Keratinocyte (primary cell): ENCODE measurements around the gene IKZF1. TPM values are rescaled to one million over a fixed set of nuclear protein-coding genes. Genes with fewer than 3 reads are reported as not detected.

ENCODE experiments used
- DNase-seq: peaks from one replicate; pipeline ENCODE4 v3.0.0-alpha.2; 2011; ENCODE audit warnings: low read depth, missing footprints, low spot score
- FAIRE-seq: peaks from 2 replicates; lab custom pipeline; 2011; peaks lifted over from hg19 to GRCh38; lab: Jason Lieb, UNC
- H2AFZ ChIP-seq: 2 replicates; pipeline ENCODE4 v1.6.0; 2012; ENCODE audit warnings: low read length, control low read depth, inconsistent platforms; ENCODE audit not compliant: control insufficient read depth
- H3K27ac ChIP-seq: 2 replicates; pipeline ENCODE4 v1.5.1; 2011; ENCODE audit warnings: low read length; ENCODE audit not compliant: control insufficient read depth, insufficient read depth
- H3K27me3 ChIP-seq: 3 replicates; pipeline ENCODE4 v1.6.0; 2011; ENCODE audit warnings: low read length; ENCODE audit not compliant: control insufficient read depth, insufficient read depth; ENCODE audit errors: extremely low read depth
- H3K36me3 ChIP-seq, 2 experiments: 2 replicates in 1 of 2; 3 replicates in 1 of 2; pipeline ENCODE4 v1.5.1; 2011; ENCODE audit warnings: low read length in 2 of 2, mild to moderate bottlenecking in 1 of 2; ENCODE audit not compliant: control insufficient read depth in 2 of 2, insufficient read depth in 2 of 2; ENCODE audit errors: extremely low read depth in 1 of 2
- H3K4me1 ChIP-seq: 3 replicates; pipeline ENCODE4 v1.5.1; 2011; ENCODE audit warnings: low read length; ENCODE audit not compliant: control insufficient read depth, insufficient read depth; ENCODE audit errors: extremely low read depth
- H3K4me2 ChIP-seq: 3 replicates; pipeline ENCODE4 v1.6.0; 2011; ENCODE audit warnings: low read depth, low read length; ENCODE audit not compliant: control insufficient read depth, insufficient read depth; ENCODE audit errors: extremely low read depth
- H3K4me3 ChIP-seq, 3 experiments: fragments of 200-600 bp in 1 of 3; sonication (generic) in 1 of 3; 2 replicates in 2 of 3; 3 replicates in 1 of 3; pipeline ENCODE4 v1.5.1; 2011 to 2016; ENCODE audit warnings: low read length in 3 of 3, mild to moderate bottlenecking in 3 of 3, control low read depth in 2 of 3, inconsistent platforms in 1 of 3, low read depth in 1 of 3, mixed read lengths in 1 of 3, mixed run types in 1 of 3, moderate library complexity in 1 of 3; ENCODE audit not compliant: control insufficient read depth in 2 of 3, insufficient read depth in 2 of 3; ENCODE audit errors: extremely low read depth in 1 of 3
- H3K79me2 ChIP-seq: 2 replicates; pipeline ENCODE4 v1.6.0; 2012; ENCODE audit warnings: low read length; ENCODE audit not compliant: control insufficient read depth, insufficient read depth
- H3K9ac ChIP-seq: 3 replicates; pipeline ENCODE4 v1.6.0; 2011; ENCODE audit warnings: low read length; ENCODE audit not compliant: control insufficient read depth, insufficient read depth; ENCODE audit errors: extremely low read depth
- H3K9me1 ChIP-seq: 3 replicates; pipeline ENCODE4 v1.6.0; 2011; ENCODE audit warnings: low read length; ENCODE audit not compliant: control insufficient read depth, insufficient read depth; ENCODE audit errors: extremely low read depth
- H3K9me3 ChIP-seq: 2 replicates; pipeline ENCODE4 v1.5.1; 2012; ENCODE audit warnings: low read depth, low read length; ENCODE audit not compliant: control insufficient read depth
- H4K20me1 ChIP-seq: 3 replicates; pipeline ENCODE4 v1.6.0; 2011; ENCODE audit warnings: low read length; ENCODE audit not compliant: control insufficient read depth, insufficient read depth; ENCODE audit errors: extremely low read depth
- EZH2 ChIP-seq: IDR thresholded peaks from one replicate; pipeline ENCODE4 v1.6.1; 2012; ENCODE audit warnings: inconsistent platforms, mild to moderate bottlenecking, low read length, moderate library complexity
- dilution Hi-C: fragments of 300-500 bp; cut with MboI; formaldehyde crosslinking; loops from one replicate; pipeline ENCODE4 v1.7.0; 2020; ENCODE audit warnings: low sequenced_read_pairs; ENCODE audit not compliant: extremely low pct_ligation_motif_present
- polyA plus RNA-seq, 5 experiments: library from polyadenylated mRNA; depleted of rRNA in 3 of 5; stranded (reverse) in 3 of 5; stranded (forward) in 1 of 5; unstranded in 1 of 5; fragments of >200 nt; gene quantifications; 1 replicate in 1 of 5; 2 replicates in 3 of 5; 3 replicates in 1 of 5; pipeline versions ENCODE4 v1.2.1 to v1.2.3, GENCODE V29; 2011 to 2012; ENCODE audit warnings: missing spikeins in 2 of 5, low read depth in 1 of 5, low replicate concordance in 1 of 5
- TF ChIP-seq, protein P1 (sequence below), 3 experiments: IDR thresholded peaks in 1 of 3; conservative IDR thresholded peaks in 1 of 3; optimal IDR thresholded peaks in 1 of 3; 2 replicates in 2 of 3; 3 replicates in 1 of 3; pipeline versions ENCODE3 to v1.5.1; 2011; ENCODE audit warnings: low read length in 3 of 3, mild to moderate bottlenecking in 3 of 3, moderate library complexity in 2 of 3, control low read depth in 1 of 3, inconsistent platforms in 1 of 3; ENCODE audit not compliant: insufficient read depth in 2 of 3; ENCODE audit errors: extremely low read depth in 1 of 3

IKZF1 gene
- polyA plus RNA-seq, 1 donor (not counting 4 experiments of a cell fraction or from before 2014, with no cell fraction given) = not detected

DNA sequence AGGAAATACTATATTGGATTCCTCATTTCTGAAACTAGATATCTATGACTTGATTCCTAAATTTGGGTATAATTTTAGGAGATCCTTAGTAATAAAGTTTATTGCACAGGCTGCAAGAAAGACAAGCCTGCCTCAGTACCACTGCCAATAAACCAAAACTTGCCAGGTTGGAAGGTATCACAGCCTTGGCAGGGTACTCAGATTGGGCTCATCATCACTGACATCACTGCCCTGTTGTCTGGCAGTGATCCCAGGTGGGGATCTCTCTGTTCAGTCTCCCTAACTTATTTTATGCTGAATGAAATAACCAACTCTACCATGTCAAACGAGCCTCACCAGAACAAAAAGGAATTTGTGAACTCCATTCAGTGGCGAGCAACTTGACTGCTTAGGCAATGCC is 126.8 kb downstream of the IKZF1 start:
- H3K27ac ChIP-seq = no peak overlapping the region
- DNase-seq (no peak), FAIRE-seq (no peak)
- H3K79me2 ChIP-seq = no peaks in the 10 kb centered on the region
- peaks cover 6% of the 10 kb centered on the region for H3K4me1 ChIP-seq
- H3K9ac ChIP-seq = no peak overlapping the region
- no peaks in the 10 kb centered on the region for H3K9me3 ChIP-seq
- no peaks in the 10 kb centered on the region for H4K20me1 ChIP-seq
- H3K9me1 ChIP-seq = no peaks in the 10 kb centered on the region
- no peak overlapping the region for H2AFZ ChIP-seq
- TF ChIP-seq, protein P1, sequence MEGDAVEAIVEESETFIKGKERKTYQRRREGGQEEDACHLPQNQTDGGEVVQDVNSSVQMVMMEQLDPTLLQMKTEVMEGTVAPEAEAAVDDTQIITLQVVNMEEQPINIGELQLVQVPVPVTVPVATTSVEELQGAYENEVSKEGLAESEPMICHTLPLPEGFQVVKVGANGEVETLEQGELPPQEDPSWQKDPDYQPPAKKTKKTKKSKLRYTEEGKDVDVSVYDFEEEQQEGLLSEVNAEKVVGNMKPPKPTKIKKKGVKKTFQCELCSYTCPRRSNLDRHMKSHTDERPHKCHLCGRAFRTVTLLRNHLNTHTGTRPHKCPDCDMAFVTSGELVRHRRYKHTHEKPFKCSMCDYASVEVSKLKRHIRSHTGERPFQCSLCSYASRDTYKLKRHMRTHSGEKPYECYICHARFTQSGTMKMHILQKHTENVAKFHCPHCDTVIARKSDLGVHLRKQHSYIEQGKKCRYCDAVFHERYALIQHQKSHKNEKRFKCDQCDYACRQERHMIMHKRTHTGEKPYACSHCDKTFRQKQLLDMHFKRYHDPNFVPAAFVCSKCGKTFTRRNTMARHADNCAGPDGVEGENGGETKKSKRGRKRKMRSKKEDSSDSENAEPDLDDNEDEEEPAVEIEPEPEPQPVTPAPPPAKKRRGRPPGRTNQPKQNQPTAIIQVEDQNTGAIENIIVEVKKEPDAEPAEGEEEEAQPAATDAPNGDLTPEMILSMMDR (optimal IDR thresholded peaks at IDR 0.05 in 1 of 3, IDR thresholded peaks at IDR 0.05 in 1 of 3, conservative IDR thresholded peaks at IDR 0.05 in 1 of 3; ENCODE audit: extremely low read depth in 1 of 3, insufficient read depth in 2 of 3, low read length in 3 of 3) = no peak
- TF ChIP-seq EZH2 = no peak
- no peak overlapping the region for H3K4me3 ChIP-seq
- dilution Hi-C loops = no loop called here
- no peaks in the 10 kb centered on the region for H3K27me3 ChIP-seq
- no peaks in the 10 kb centered on the region for H3K36me3 ChIP-seq
- no peak overlapping the region for H3K4me2 ChIP-seq

DNA sequence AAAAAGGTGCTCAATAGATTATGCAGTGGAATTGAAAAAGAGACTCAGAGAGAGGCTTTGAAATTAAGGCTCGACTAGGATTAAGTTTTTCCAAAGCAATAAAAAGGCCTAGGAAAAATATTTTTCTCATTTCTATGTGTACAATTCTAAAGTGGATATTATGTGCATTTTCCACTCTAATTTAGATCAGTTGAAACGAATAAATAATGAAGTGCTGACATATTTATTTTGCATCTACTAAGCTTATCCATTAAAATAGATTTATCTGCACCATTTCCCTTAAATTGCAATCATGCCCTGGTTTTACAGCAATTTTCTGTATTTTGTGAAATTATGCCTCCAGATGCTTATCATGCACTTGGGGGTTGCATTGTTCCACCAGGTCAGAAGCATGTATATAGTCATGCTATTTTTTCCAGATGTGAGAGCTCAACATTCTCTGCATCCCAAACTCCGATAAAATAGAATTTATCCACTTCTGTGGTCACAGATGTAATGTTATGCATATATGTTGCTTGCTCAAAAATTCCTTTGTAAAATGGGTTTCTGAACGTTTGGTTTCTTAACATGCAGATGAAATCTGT is 127.3 kb downstream of the IKZF1 start:
- no peak overlapping the region for H2AFZ ChIP-seq
- H3K9ac ChIP-seq = no peak overlapping the region
- H3K27ac ChIP-seq = no peak overlapping the region
- H3K4me2 ChIP-seq = no peak overlapping the region
- H3K36me3 ChIP-seq = no peaks in the 10 kb centered on the region
- no peaks in the 10 kb centered on the region for H3K79me2 ChIP-seq
- dilution Hi-C loops = no loop called here
- DNase-seq = no peak
- H4K20me1 ChIP-seq = no peaks in the 10 kb centered on the region
- H3K27me3 ChIP-seq = no peaks in the 10 kb centered on the region
- no peaks in the 10 kb centered on the region for H3K9me1 ChIP-seq
- no peak for TF ChIP-seq EZH2
- TF ChIP-seq, protein P1 (optimal IDR thresholded peaks at IDR 0.05 in 1 of 3, IDR thresholded peaks at IDR 0.05 in 1 of 3, conservative IDR thresholded peaks at IDR 0.05 in 1 of 3; ENCODE audit: extremely low read depth in 1 of 3, insufficient read depth in 2 of 3, low read length in 3 of 3) = no peak
- no peak overlapping the region for H3K4me3 ChIP-seq
- peaks cover 10% of the 10 kb centered on the region for H3K4me1 ChIP-seq
- no peaks in the 10 kb centered on the region for H3K9me3 ChIP-seq
- FAIRE-seq = no peak
